Activated B cell treated with CpG ODN at 0.5 μM for 24 hours (primary cell): ENCODE results near the gene IGSF9. TPM values are rescaled to one million over a fixed set of nuclear protein-coding genes. Genes with fewer than 3 reads are reported as not detected.
"Not testable (repeated sequence)": the region's sequence is repeated elsewhere in the genome, so short reads cannot be mapped to it uniquely, and the experiment has no call there.

Source experiments
- ATAC-seq: fragments of 200-7000 bp; cut with Tn5 transposase; one replicate; pipeline ENCODE4 v1.10.0; 2021; ENCODE audit warnings: low read depth, mild to moderate bottlenecking, moderate library complexity
- CTCF ChIA-PET: fragments of 350-600 bp; sonication (Branson Sonifier 250); formaldehyde crosslinking; loops from one replicate; lab custom pipeline; 2021; ENCODE audit warnings: antibody characterized with exemption; lab: Charles Lee
- POLR2A ChIA-PET: fragments of 350-600 bp; sonication (Branson Sonifier 250); formaldehyde crosslinking; loops from one replicate; lab custom pipeline; 2021; ENCODE audit warnings: antibody characterized with exemption; lab: Charles Lee
- DNase-seq: peaks from one replicate; pipeline ENCODE4 v3.0.0; 2022
- H3K27ac Mint-ChIP-seq: one replicate; pipeline ENCODE4 v1.8.0; 2020; ENCODE audit warnings: mixed read lengths
- H3K27me3 Mint-ChIP-seq: one replicate; pipeline ENCODE4 v1.8.0; 2021; ENCODE audit warnings: mixed read lengths
- H3K36me3 Mint-ChIP-seq: one replicate; pipeline ENCODE4 v1.8.0; 2021; ENCODE audit warnings: low read depth, mixed read lengths
- H3K4me1 Mint-ChIP-seq: one replicate; pipeline ENCODE4 v1.8.0; 2021; ENCODE audit warnings: mixed read lengths
- H3K4me3 Mint-ChIP-seq: one replicate; pipeline ENCODE4 v1.8.0; 2020; ENCODE audit warnings: mild to moderate bottlenecking, mixed read lengths
- H3K9me3 Mint-ChIP-seq: one replicate; pipeline ENCODE4 v1.8.0; 2020; ENCODE audit warnings: mixed read lengths
- intact Hi-C: fragments of 100-400 bp; cut with micrococcal nuclease; formaldehyde crosslinking; loops from one replicate; pipeline ENCODE4 v1.15.1; 2024
- total RNA-seq: library from RNA; stranded (reverse); gene quantifications from 2 replicates; pipeline ENCODE4 v1.2.3, GENCODE V29; 2022
- TF ChIP-seq, protein P1 (sequence below): fragments of 200-600 bp; IDR thresholded peaks from one replicate; pipeline ENCODE4 v1.8.0; 2022; ENCODE audit warnings: antibody characterized with exemption, mild to moderate bottlenecking

IGSF9 gene
- total RNA-seq, 1 donor from 2014 or later: not detected

DNA sequence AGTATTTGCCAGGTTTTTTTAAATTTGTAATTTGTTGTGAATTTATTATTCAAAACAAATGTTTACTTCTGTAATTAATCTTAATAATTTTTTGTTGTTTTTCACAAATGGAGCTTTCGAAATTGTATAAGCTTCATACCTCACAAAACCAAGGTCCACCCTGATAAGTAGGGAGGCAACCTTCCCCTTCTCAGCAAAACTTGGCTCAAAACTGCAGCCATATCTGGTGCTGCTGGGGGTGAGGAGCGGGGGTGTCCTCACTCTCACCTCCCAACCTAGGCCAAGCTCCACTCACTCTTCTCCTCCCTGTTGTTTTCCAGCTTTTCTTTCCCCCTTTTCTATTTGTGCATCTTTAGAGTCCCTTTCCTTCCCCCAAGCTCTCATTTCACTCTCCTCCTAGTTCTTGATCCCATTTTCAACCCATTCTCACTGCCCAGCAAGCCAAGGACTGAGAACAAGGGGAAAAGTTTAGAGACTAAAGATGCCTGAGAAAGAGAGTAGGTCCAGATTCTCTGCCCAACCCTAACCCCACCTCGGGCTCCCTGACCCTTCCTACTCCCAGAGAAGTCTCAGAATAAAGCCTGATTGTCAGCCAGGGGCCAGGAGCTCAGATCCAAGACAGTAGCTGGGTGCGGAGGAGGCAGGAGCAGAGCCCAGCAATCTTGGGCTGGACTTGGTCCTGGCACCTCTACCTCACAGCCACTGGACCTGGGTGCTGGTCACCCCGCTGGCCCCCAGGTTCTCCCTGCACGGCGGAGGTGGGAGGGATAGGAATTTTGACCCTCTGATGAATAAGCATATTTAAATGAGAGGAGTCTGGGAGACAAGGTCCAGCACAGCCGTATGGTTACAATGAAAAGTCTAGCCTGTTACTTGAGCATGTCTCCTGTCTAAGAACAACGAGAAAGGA is 37.1 kb downstream of the IGSF9 start:
- Mint-ChIP-seq H3K4me1 (peaks cover 36% of the 10 kb centered on the region), H3K27ac (peak overlapping the region; percentile 31), H3K27me3 (no peaks in the 10 kb centered on the region), H3K36me3 (no peaks in the 10 kb centered on the region), H3K4me3 (no peak overlapping the region), H3K9me3 (no peaks in the 10 kb centered on the region)
- POLR2A ChIA-PET: no interaction called here
- TF ChIP-seq, protein P1, sequence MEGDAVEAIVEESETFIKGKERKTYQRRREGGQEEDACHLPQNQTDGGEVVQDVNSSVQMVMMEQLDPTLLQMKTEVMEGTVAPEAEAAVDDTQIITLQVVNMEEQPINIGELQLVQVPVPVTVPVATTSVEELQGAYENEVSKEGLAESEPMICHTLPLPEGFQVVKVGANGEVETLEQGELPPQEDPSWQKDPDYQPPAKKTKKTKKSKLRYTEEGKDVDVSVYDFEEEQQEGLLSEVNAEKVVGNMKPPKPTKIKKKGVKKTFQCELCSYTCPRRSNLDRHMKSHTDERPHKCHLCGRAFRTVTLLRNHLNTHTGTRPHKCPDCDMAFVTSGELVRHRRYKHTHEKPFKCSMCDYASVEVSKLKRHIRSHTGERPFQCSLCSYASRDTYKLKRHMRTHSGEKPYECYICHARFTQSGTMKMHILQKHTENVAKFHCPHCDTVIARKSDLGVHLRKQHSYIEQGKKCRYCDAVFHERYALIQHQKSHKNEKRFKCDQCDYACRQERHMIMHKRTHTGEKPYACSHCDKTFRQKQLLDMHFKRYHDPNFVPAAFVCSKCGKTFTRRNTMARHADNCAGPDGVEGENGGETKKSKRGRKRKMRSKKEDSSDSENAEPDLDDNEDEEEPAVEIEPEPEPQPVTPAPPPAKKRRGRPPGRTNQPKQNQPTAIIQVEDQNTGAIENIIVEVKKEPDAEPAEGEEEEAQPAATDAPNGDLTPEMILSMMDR: no peak
- ATAC-seq (no peak), DNase-seq (no peak)
- intact Hi-C loops: no loop called here
- CTCF ChIA-PET: interaction anchor here (1.0 to 1.9 kb wide), 3 partner anchors 15 to 110 kb away, joined by 3 to 5 read pairs (median 3); no protein-coding TSS in a partner anchor

DNA sequence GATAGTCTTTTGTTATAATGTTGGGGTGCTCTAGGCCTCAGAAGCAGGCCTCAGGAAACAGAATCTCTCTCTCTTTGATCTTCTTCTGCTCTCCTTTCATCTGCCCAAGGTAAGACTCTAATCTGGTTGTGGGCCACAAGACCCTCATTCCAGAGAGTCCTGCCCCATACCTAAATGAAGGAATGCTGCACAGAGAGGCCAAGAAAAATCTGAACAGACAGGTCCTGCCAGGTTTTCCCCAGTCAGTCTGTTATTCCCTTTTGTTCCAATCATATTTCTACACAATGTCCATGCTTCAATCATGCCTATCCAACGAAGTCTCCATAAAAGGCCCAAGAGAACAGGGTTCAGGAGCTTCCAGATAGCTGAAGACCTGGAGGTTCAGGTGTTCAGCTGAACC is 38.5 kb downstream of the IGSF9 start:
- DNase-seq: no peak
- Mint-ChIP-seq H3K9me3 (no peaks in the 10 kb centered on the region), H3K4me3 (no peak overlapping the region), H3K27ac (no peak overlapping the region), H3K36me3 (no peaks in the 10 kb centered on the region), H3K4me1 (peaks cover 23% of the 10 kb centered on the region), H3K27me3 (no peaks in the 10 kb centered on the region)
- TF ChIP-seq, protein P1: no peak
- intact Hi-C loops: no loop called here
- ATAC-seq: no peak
- POLR2A ChIA-PET: no interaction called here
- CTCF ChIA-PET: interaction anchor here (1.4 to 1.9 kb wide), 2 partner anchors 15 to 108 kb away, joined by 3 to 5 read pairs; no protein-coding TSS in a partner anchor

DNA sequence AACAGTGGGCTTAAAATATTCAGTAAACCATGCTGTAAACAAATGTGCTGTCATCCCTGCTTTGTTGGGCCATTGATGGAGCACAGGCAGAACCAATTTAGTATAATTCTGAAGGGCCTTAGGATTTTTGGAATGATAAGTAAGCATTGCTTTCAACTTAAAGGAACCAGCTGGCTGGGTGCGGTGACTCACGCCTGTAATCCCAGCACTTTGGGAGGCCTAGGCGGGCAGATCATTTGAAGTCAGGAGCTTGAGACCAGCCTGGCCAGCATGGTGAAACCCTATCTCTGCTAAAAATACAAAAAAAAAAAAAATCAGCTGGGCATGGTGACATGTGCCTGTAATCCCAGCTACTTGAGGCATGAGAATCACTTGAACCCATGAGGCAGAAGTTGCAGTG is 41.4 kb downstream of the IGSF9 start:
- H3K4me3 Mint-ChIP-seq, H3K9me3 Mint-ChIP-seq, H3K27ac Mint-ChIP-seq, H3K36me3 Mint-ChIP-seq, DNase-seq, CTCF ChIA-PET, H3K27me3 Mint-ChIP-seq, H3K4me1 Mint-ChIP-seq, ATAC-seq, POLR2A ChIA-PET, intact Hi-C loops: not testable (repeated sequence)

DNA sequence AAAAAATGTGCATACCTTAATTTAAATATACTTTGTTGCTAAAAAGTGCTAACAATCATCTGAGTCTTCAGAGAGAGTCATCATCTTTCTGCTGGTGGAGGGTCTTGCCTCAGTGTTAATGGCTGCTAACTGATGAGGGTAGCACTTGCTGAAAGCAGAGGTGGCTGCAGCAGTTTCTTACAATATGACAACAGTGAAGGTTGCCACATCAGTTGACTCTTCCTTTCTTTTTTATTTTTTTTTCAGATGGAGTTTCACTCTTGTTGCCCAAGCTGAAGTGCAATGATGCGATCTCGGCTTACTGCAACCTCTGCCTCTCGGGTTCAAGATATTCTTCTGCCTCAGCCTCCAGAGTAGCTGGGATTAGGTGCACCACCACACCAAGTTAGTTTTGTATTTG is 42.9 kb downstream of the IGSF9 start:
- no peaks in the 10 kb centered on the region for H3K36me3 Mint-ChIP-seq

DNA sequence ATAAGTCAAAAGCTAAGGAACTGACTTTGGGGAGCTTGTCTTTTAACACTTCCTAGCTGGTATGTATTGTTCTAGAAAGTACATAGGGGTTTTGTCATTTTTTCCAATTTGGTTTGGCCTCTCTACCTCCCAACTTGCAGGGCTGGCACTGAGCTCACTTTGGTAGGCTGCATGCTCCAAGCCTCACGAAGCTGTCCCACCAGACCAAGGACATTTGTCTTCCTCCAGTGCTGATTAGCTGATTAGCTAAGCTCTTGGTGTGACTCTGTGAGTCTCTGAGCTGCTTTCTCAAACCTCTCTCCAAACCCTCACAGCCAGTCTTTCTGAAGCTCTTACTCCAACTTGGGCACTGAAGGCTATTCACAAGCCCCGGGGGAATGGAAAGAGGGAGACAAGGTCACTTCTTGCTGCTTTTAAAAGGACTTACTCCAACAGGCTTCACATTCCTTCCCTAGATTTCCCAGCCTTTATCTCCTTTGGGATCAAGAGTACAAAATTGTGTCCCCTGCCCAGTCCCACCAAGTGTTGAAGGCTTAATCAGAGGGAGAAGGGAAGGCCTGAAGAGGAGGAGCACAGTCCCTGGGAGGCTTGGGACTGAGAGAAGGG is 44.6 kb downstream of the IGSF9 start:
- Mint-ChIP-seq H3K4me1 (peaks cover 10% of the 10 kb centered on the region), H3K4me3 (no peak overlapping the region), H3K36me3 (no peaks in the 10 kb centered on the region), H3K27ac (no peak overlapping the region), H3K27me3 (no peaks in the 10 kb centered on the region), H3K9me3 (no peaks in the 10 kb centered on the region)
- DNase-seq (no peak), ATAC-seq (no peak)
- TF ChIP-seq, protein P1: no peak
- POLR2A ChIA-PET: no interaction called here
- intact Hi-C loops: no loop called here
- CTCF ChIA-PET: no interaction called here

More for the DNA sequence above, 42.9 kb downstream of the IGSF9 start:
- no peaks in the 10 kb centered on the region for H3K9me3 Mint-ChIP-seq
- CTCF ChIA-PET: no interaction called here
- H3K27ac Mint-ChIP-seq: no peak overlapping the region
- TF ChIP-seq, protein P1: no peak
- no peaks in the 10 kb centered on the region for H3K27me3 Mint-ChIP-seq
- ATAC-seq (no peak), DNase-seq (no peak)
- peaks cover 10% of the 10 kb centered on the region for H3K4me1 Mint-ChIP-seq
- POLR2A ChIA-PET: no interaction called here
- H3K4me3 Mint-ChIP-seq: no peak overlapping the region
- intact Hi-C loops: no loop called here
